ENCODE results near the gene ATG5.
A peak's percentile ranks its signal among the peaks of the same experiment; 100 is the strongest.

ATG5 gene

GRCh38 chr6:106360410-106360988 lies 34.9 kb upstream of the ATG5 start, which contains the start of gene CRYBG1 (continued):
- TF ChIP-seq ZNF184 (tag by site-specific recombination; IDR thresholded peaks at IDR 0.05) = peak; percentile 71; the same call in 1 of the 2 replicates
- peak; percentile 77; the same call in 1 of the 2 replicates for TF ChIP-seq ZBTB10 (tag by site-specific recombination; IDR thresholded peaks at IDR 0.05)
- no peak for TF ChIP-seq ZNF624 (tag by site-specific recombination; IDR thresholded peaks at IDR 0.05)
- TF ChIP-seq ZNF626 (tag by site-specific recombination; IDR thresholded peaks at IDR 0.05) = no peak
- TF ChIP-seq PBX3 (CRISPR knock-in tag; IDR thresholded peaks at IDR 0.05) = 0 out of 2 replicates have a peak, but pooled peaks have one; percentile 49
- TF ChIP-seq ZNF561 (tag by site-specific recombination; IDR thresholded peaks at IDR 0.05; ENCODE audit: borderline replicate concordance) = peak; percentile 84
- TF ChIP-seq ZNF174 (tag by site-specific recombination; IDR thresholded peaks at IDR 0.05) = no peak
- TF ChIP-seq KLF1 (tag by site-specific recombination; IDR thresholded peaks at IDR 0.05) = peak; percentile 51
- no peak for TF ChIP-seq ZNF362 (tag by site-specific recombination; IDR thresholded peaks at IDR 0.05)
- TF ChIP-seq ZNF747 (tag by site-specific recombination; IDR thresholded peaks at IDR 0.05) = no peak
- TF ChIP-seq ZNF837 (tag by site-specific recombination; IDR thresholded peaks at IDR 0.05) = no peak
- TF ChIP-seq ZNF645 (tag by site-specific recombination; IDR thresholded peaks at IDR 0.05) = no peak
- TF ChIP-seq ZNF571 (tag by site-specific recombination; IDR thresholded peaks at IDR 0.05) = no peak
- peak; percentile 88 for TF ChIP-seq CTCF (tag by site-specific recombination; IDR thresholded peaks at IDR 0.05)
- no peak for TF ChIP-seq ZNF843 (tag by site-specific recombination; IDR thresholded peaks at IDR 0.05)
- TF ChIP-seq ZNF544 (tag by site-specific recombination; IDR thresholded peaks at IDR 0.05) = no peak
- TF ChIP-seq PRDM2 (tag by site-specific recombination; IDR thresholded peaks at IDR 0.05; ENCODE audit: borderline replicate concordance) = no peak
- TF ChIP-seq HIC1 (tag by site-specific recombination; IDR thresholded peaks at IDR 0.05) = no peak
- no peak for TF ChIP-seq ZNF610 (tag by site-specific recombination; IDR thresholded peaks at IDR 0.05; ENCODE audit: borderline replicate concordance)
- TF ChIP-seq ZNF664 (tag by site-specific recombination; IDR thresholded peaks at IDR 0.05) = no peak
- no peak for TF ChIP-seq SCRT1 (tag by site-specific recombination; IDR thresholded peaks at IDR 0.05; ENCODE audit: borderline replicate concordance)
- TF ChIP-seq GLIS2 (tag by site-specific recombination; IDR thresholded peaks at IDR 0.05) = peak; percentile 84; the same call in 1 of the 2 replicates

Data from HEK293 (cell line).